HEK293T (cell line): ENCODE results near the gene FAM110C.

Experiments
- CTCF ChIA-PET: fragments of 350-600 bp; formaldehyde crosslinking; extraction: SDS; loops from one replicate; lab custom pipeline; 2021; ENCODE audit warnings: antibody characterized with exemption, inconsistent platforms; lab: Yijun Ruan, JAX
- POLR2A ChIA-PET: fragments of 350-600 bp; formaldehyde crosslinking; extraction: SDS; loops from one replicate; lab custom pipeline; 2020; ENCODE audit warnings: antibody characterized with exemption, inconsistent platforms; lab: Yijun Ruan, JAX
- DNase-seq: peaks from one replicate; pipeline ENCODE4 v3.0.0; 2012; ENCODE audit warnings: mixed read lengths; ENCODE audit errors: extremely low spot score
- ARNT ChIP-seq: fragments of 450-650 bp; IDR thresholded peaks from 2 replicates; pipeline ENCODE4 v1.6.1; 2017; ENCODE audit warnings: mild to moderate bottlenecking
- BHLHE40 ChIP-seq: fragments of 450-650 bp; IDR thresholded peaks from 2 replicates; pipeline ENCODE4 v1.6.1; 2016; ENCODE audit warnings: mild to moderate bottlenecking, moderate library complexity, borderline replicate concordance
- CTBP1 ChIP-seq: fragments of 450-650 bp; IDR thresholded peaks from 2 replicates; pipeline ENCODE4 v1.6.1; 2016; ENCODE audit warnings: borderline replicate concordance
- ELF4 ChIP-seq: fragments of 450-650 bp; IDR thresholded peaks from 2 replicates; pipeline ENCODE4 v1.6.1; 2017; ENCODE audit warnings: antibody characterized with exemption
- FOXA1 ChIP-seq: fragments of 450-650 bp; IDR thresholded peaks from 2 replicates; pipeline ENCODE4 v1.6.1; 2016; ENCODE audit warnings: mild to moderate bottlenecking
- FOXK2 ChIP-seq: fragments of 450-650 bp; IDR thresholded peaks from 2 replicates; pipeline ENCODE4 v1.6.1; 2016; ENCODE audit warnings: mild to moderate bottlenecking
- FOXM1 ChIP-seq: fragments of 450-650 bp; IDR thresholded peaks from 2 replicates; pipeline ENCODE4 v1.6.1; 2017; ENCODE audit warnings: mild to moderate bottlenecking, borderline replicate concordance
- HDGF ChIP-seq: fragments of 450-650 bp; IDR thresholded peaks from 2 replicates; pipeline ENCODE4 v1.6.1; 2017; ENCODE audit warnings: antibody characterized with exemption, borderline replicate concordance
- L3MBTL2 ChIP-seq: fragments of 450-650 bp; conservative IDR thresholded peaks from 2 replicates; pipeline ENCODE4 v1.6.1; 2016; ENCODE audit warnings: mild to moderate bottlenecking
- LEF1 ChIP-seq: fragments of 450-650 bp; IDR thresholded peaks from 2 replicates; pipeline ENCODE4 v1.6.1; 2017; ENCODE audit warnings: mild to moderate bottlenecking, borderline replicate concordance
- NFRKB ChIP-seq: fragments of 450-650 bp; IDR thresholded peaks from 2 replicates; pipeline ENCODE4 v1.6.1; 2016; ENCODE audit warnings: mild to moderate bottlenecking, moderate library complexity
- SP1 ChIP-seq: fragments of 450-650 bp; IDR thresholded peaks from 2 replicates; pipeline ENCODE4 v1.6.1; 2017
- SUZ12 ChIP-seq: fragments of 450-650 bp; IDR thresholded peaks from 2 replicates; pipeline ENCODE4 v1.6.1; 2016; ENCODE audit warnings: mild to moderate bottlenecking
- TARDBP ChIP-seq: fragments of 450-650 bp; IDR thresholded peaks from 2 replicates; pipeline ENCODE4 v1.6.1; 2016
- ZNF384 ChIP-seq: fragments of 450-650 bp; IDR thresholded peaks from 2 replicates; pipeline ENCODE4 v1.6.1; 2016
- TF ChIP-seq, protein P1 (sequence below): fragments of 450-650 bp; IDR thresholded peaks from 2 replicates; pipeline ENCODE4 v1.6.1; 2016

The FAM110C gene

DNA sequence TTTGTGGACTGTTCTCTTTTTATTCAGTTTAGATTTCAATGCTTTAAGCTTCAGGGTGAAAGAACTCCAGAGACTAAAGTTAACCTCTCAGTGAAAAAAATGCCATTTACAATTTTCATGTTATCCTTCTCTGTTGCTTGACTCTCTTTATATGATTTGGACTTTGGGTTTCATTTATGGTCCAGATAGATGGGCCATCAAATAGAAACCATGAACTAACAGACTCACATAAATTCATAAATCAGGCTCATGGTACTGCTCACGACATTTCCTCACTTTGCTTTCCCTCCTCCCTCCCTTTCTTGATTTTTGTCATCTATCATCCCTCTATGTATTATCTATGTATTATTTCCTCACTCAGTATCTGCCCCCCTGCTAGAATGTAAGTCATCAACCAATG is 10.0 kb downstream of the FAM110C start:
- no peak for TF ChIP-seq FOXM1
- TF ChIP-seq ARNT = no peak
- TF ChIP-seq FOXK2 = no peak
- TF ChIP-seq CTBP1 = no peak
- no peak for TF ChIP-seq LEF1
- TF ChIP-seq FOXA1 = no peak
- TF ChIP-seq TARDBP = no peak
- no peak for TF ChIP-seq SUZ12
- TF ChIP-seq L3MBTL2 = no peak
- TF ChIP-seq, protein P1, sequence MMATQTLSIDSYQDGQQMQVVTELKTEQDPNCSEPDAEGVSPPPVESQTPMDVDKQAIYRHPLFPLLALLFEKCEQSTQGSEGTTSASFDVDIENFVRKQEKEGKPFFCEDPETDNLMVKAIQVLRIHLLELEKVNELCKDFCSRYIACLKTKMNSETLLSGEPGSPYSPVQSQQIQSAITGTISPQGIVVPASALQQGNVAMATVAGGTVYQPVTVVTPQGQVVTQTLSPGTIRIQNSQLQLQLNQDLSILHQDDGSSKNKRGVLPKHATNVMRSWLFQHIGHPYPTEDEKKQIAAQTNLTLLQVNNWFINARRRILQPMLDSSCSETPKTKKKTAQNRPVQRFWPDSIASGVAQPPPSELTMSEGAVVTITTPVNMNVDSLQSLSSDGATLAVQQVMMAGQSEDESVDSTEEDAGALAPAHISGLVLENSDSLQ = no peak
- no peak for TF ChIP-seq ELF4
- no peak for TF ChIP-seq BHLHE40
- TF ChIP-seq HDGF = no peak
- TF ChIP-seq SP1 = no peak
- TF ChIP-seq NFRKB = no peak
- TF ChIP-seq ZNF384 = no peak
- no peak for DNase-seq
- ChIA-PET CTCF (interaction anchor here (0.6 kb wide), 1 partner anchor 106 kb away, joined by 5 read pairs; no protein-coding TSS in a partner anchor), POLR2A (no interaction called here)

DNA sequence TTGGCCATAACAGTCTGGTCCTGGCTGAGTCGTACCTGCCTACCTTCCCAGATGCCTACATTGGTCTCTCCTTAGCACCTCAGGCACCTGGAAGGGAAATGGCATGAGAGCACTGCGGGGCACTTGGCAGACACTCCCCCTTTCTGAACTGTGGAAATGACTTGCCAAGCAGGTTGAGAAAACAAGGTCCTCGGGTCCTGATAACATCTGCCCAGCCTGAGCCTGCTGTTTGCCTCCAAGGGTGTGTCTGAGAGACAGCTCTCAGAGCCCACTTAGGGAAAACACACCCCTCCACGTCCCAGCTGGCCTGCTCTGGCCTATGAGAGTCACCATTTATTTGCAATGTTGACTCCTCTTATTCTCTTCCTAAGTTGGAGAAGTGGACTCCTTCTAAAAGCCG is 10.5 kb downstream of the FAM110C start:
- TF ChIP-seq TARDBP (no peak), FOXA1 (no peak), SUZ12 (no peak), NFRKB (no peak), ZNF384 (no peak), L3MBTL2 (no peak), BHLHE40 (no peak), FOXM1 (no peak), FOXK2 (no peak), CTBP1 (no peak), SP1 (no peak)
- TF ChIP-seq, protein P1 = no peak
- ChIA-PET POLR2A (no interaction called here), CTCF (no interaction called here)
- DNase-seq = no peak

- CTCF ChIA-PET = no interaction called here
- POLR2A ChIA-PET = no interaction called here
- DNase-seq = no peak
- TF ChIP-seq FOXK2 (no peak), CTBP1 (no peak), FOXA1 (no peak), TARDBP (no peak), L3MBTL2 (no peak), HDGF (no peak), ARNT (no peak), FOXM1 (no peak), SP1 (no peak), NFRKB (no peak), ZNF384 (no peak), BHLHE40 (no peak), LEF1 (no peak), ELF4 (no peak), SUZ12 (no peak)
- TF ChIP-seq, protein P1 = no peak
Observed at GRCh38 chr2:33620-34019, 12.7 kb downstream of the FAM110C start.

DNA sequence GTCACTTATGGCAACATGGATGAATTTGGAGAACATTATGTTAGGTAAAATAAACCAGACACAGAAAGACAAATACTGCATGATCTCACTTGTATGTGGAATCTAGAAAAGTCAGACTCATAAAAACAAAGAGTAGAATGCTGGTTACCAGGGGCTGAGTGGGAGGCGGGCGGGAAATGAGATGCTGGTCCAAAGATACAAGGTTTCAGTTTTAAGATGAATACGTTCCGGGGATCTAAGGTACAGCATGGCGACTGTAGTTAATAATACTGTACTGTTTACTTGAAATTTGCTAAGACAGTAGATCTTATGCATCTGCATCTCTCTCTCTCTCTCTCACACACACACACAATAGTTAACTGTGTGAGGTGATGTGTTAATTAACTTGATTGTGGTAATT is 14.2 kb downstream of the FAM110C start:
- TF ChIP-seq, protein P1 = no peak
- no peak for TF ChIP-seq SUZ12
- POLR2A ChIA-PET = no interaction called here
- DNase-seq = no peak
- CTCF ChIA-PET = no interaction called here

DNA sequence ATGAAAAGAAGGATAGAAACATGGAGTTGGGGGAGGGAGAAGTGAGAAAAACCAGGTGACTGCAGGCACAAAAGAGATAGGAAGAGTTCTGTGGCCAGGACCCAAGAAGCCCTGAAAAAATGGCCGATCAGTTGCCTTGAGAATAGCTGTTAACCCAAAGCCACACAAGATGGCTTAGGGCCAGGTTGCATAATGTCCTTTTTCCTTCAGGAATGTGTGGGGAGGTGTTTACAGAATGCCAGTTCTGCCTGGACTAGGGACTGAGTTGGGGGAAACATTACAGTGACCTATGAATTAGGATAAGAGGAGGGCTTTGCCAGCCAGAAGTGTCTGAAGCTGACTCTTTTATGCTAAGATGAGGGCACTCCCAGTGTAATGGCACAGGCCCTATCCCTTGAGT is 17.1 kb downstream of the FAM110C start:
- TF ChIP-seq FOXA1 = no peak
- TF ChIP-seq BHLHE40 = no peak
- no peak for TF ChIP-seq LEF1
- no peak for TF ChIP-seq ARNT
- no peak for TF ChIP-seq HDGF
- TF ChIP-seq ZNF384 = no peak
- no peak for TF ChIP-seq NFRKB
- TF ChIP-seq FOXM1 = no peak
- TF ChIP-seq ELF4 = no peak
- TF ChIP-seq FOXK2 = no peak
- TF ChIP-seq, protein P1 = no peak
- TF ChIP-seq L3MBTL2 = no peak
- TF ChIP-seq TARDBP = no peak
- TF ChIP-seq CTBP1 = no peak
- DNase-seq = no peak
- POLR2A ChIA-PET = no interaction called here
- CTCF ChIA-PET = interaction anchor here (0.6 kb wide), 1 partner anchor 36 kb away, joined by 3 read pairs; no protein-coding TSS in a partner anchor
